ENCODE data around the gene SERTAD1. TPM values are rescaled to one million over a fixed set of nuclear protein-coding genes. Genes with fewer than 3 reads are reported as not detected.

Gene SERTAD1
- total and polyA plus RNA-seq, 2 donors (not counting 1 experiment from before 2014, with no cell fraction given) = 11.9 to 59.4 TPM

- Mint-ChIP-seq H3K4me1 (peaks cover 14% of the 10 kb centered on the region), H3K27me3 (peaks cover 8% of the 10 kb centered on the region), H3K27ac (no peak overlapping the region), H3K9me3 (ENCODE audit: insufficient read depth) (no peaks in the 10 kb centered on the region), H3K4me3 (peak overlapping the region; percentile 0)
- 39% methylated on average over 49 of the region's 49 CpGs for WGBS (ENCODE audit: insufficient coverage)
- Histone ChIP-seq H3K4me3 (ENCODE audit: control extremely low read depth in 1 of 5, extremely low read depth in 1 of 5, insufficient read depth in 1 of 5, low read depth in 2 of 5, low read length in 4 of 5) (no peak overlapping the region), H3K9me3 (ENCODE audit: control extremely low read depth in 1 of 3, control insufficient read depth in 2 of 3, insufficient read depth in 1 of 3, low read length in 2 of 3) (peaks cover 0 to 3% (median 0%) of the 10 kb centered on the region in 3 donors), H4K20me1 (ENCODE audit: control insufficient read depth, insufficient read depth, low read length, poor library complexity, severe bottlenecking) (no peaks in the 10 kb centered on the region), H3K4me2 (replicated peaks; ENCODE audit: low read depth, low read length, poor library complexity, severe bottlenecking) (peak overlapping the region; percentile 46), H3K27me3 (replicated peaks in 1 of 4; ENCODE audit: control extremely low read depth in 1 of 4, control insufficient read depth in 3 of 4, insufficient read depth in 4 of 4, low read length in 3 of 4) (peaks cover 0 to 10% (median 3%) of the 10 kb centered on the region in 4 experiments), H3K27ac (ENCODE audit: low read length in 2 of 2) (no peak overlapping the region), H3K79me2 (ENCODE audit: control insufficient read depth, insufficient read depth, low read length) (no peaks in the 10 kb centered on the region), H3K4me1 (ENCODE audit: control insufficient read depth in 2 of 2, insufficient read depth in 2 of 2, low read length in 2 of 2) (peaks cover 4 to 12% of the 10 kb centered on the region in 2 donors), H3K36me3 (replicated peaks in 1 of 2; ENCODE audit: control extremely low read depth in 1 of 2, control insufficient read depth in 1 of 2, extremely low read depth in 1 of 2, insufficient read depth in 2 of 2, low read length in 1 of 2) (no peaks in the 10 kb centered on the region), H3K9ac (ENCODE audit: low read length) (no peak overlapping the region), H2AFZ (ENCODE audit: insufficient read depth, low read depth, low read length, poor library complexity, severe bottlenecking) (no peak overlapping the region)
- CTCF ChIA-PET = no interaction called here
- intact Hi-C loops (cut with micrococcal nuclease) = no loop called here
- POLR2A ChIA-PET = no interaction called here
- DNase-seq = peak; percentile 58
- peak; percentile 48 for ATAC-seq (ENCODE audit: low read depth)
- TF ChIP-seq CTCF (IDR thresholded peaks at IDR 0.05) = no peak
- TF ChIP-seq EZH2 (IDR thresholded peaks at IDR 0.05; ENCODE audit: borderline replicate concordance, insufficient read depth, low read depth, low read length, poor library complexity, severe bottlenecking) = no peak
Observed at GRCh38 chr19:40398417-40399131, 27.2 kb downstream of the SERTAD1 start.

GRCh38 chr19:40397568-40397906, 28.3 kb downstream of the SERTAD1 start:
- TF ChIP-seq CTCF (IDR thresholded peaks at IDR 0.05) (no peak), EZH2 (IDR thresholded peaks at IDR 0.05; ENCODE audit: borderline replicate concordance, insufficient read depth, low read depth, low read length, poor library complexity, severe bottlenecking) (no peak)
- Histone ChIP-seq H3K4me1 (ENCODE audit: control insufficient read depth in 2 of 2, insufficient read depth in 2 of 2, low read length in 2 of 2) (peaks cover 4 to 7% of the 10 kb centered on the region in 2 donors), H3K9me3 (ENCODE audit: control extremely low read depth in 1 of 3, control insufficient read depth in 2 of 3, insufficient read depth in 1 of 3, low read length in 2 of 3) (peaks cover 0 to 3% (median 0%) of the 10 kb centered on the region in 3 donors), H3K36me3 (replicated peaks in 1 of 2; ENCODE audit: control extremely low read depth in 1 of 2, control insufficient read depth in 1 of 2, extremely low read depth in 1 of 2, insufficient read depth in 2 of 2, low read length in 1 of 2) (no peaks in the 10 kb centered on the region), H3K27me3 (replicated peaks in 1 of 4; ENCODE audit: control extremely low read depth in 1 of 4, control insufficient read depth in 3 of 4, insufficient read depth in 4 of 4, low read length in 3 of 4) (peaks cover 0 to 10% (median 3%) of the 10 kb centered on the region in 4 experiments), H3K79me2 (ENCODE audit: control insufficient read depth, insufficient read depth, low read length) (no peaks in the 10 kb centered on the region), H4K20me1 (ENCODE audit: control insufficient read depth, insufficient read depth, low read length, poor library complexity, severe bottlenecking) (no peaks in the 10 kb centered on the region), H3K27ac (ENCODE audit: low read length in 2 of 2) (no peak overlapping the region), H3K4me2 (replicated peaks; ENCODE audit: low read depth, low read length, poor library complexity, severe bottlenecking) (no peak overlapping the region), H3K4me3 (ENCODE audit: control extremely low read depth in 1 of 5, extremely low read depth in 1 of 5, insufficient read depth in 1 of 5, low read depth in 2 of 5, low read length in 4 of 5) (no peak overlapping the region), H3K9ac (ENCODE audit: low read length) (no peak overlapping the region), H2AFZ (ENCODE audit: insufficient read depth, low read depth, low read length, poor library complexity, severe bottlenecking) (no peak overlapping the region)
- Mint-ChIP-seq H3K9me3 (ENCODE audit: insufficient read depth) (no peaks in the 10 kb centered on the region), H3K27ac (no peak overlapping the region), H3K27me3 (peaks cover 8% of the 10 kb centered on the region), H3K4me1 (peaks cover 9% of the 10 kb centered on the region), H3K4me3 (no peak overlapping the region)
- intact Hi-C loops (cut with micrococcal nuclease) = no loop called here
- ATAC-seq (ENCODE audit: low read depth) = no peak
- ChIA-PET POLR2A (no interaction called here), CTCF (no interaction called here)
- WGBS (ENCODE audit: insufficient coverage) = 94% methylated on average over 19 of the region's 22 CpGs
- DNase-seq = no peak
